NCI-H82 treated with DMSO at 0.1 percent for 48 hours (cell line): ENCODE measurements around the gene ADAMTSL4.
"Not testable (repeated sequence)": the region's sequence is repeated elsewhere in the genome, so short reads cannot be mapped to it uniquely, and the experiment has no call there.

Experiments used
- DNase-seq: peaks from one replicate; lab custom pipeline; 2025; ENCODE audit not compliant: unreplicated experiment; lab: John Stamatoyannopoulos, UW

Gene ADAMTSL4

DNA sequence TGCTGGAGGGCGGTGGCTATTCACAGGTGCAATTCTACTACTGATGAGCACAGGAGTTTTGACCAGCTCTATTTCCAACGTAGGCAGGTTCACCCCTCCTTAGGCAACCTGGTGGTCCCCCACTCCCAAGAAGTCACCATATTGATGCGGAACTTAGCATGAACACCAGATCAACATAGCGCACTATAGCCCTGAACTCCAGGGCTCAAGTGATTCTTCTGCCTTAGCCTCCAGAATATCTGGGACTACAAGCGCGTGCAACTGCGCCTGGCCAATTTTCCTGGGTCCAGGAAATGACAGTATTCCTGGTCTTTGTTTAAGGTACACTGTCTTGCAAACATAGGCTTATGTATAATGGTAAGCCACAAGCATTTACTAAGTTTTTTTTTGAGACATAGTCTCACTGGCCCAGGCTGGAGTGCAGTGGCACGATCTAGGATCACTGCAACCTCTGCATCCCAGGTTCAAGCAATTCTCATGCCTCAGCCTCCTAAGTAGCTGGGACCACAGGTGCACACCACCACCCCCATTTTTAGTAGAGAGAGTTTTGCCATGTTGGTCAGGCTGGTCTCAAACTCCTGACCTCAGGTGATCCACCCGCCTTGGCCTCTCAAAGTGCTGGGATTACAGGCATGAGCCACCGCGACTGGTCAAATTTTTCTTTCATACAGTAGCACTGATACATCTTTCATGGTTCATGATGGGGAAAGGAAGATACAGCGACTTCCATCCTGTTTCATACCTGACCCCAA is 17.6 kb downstream of the ADAMTSL4 start:
- no peak for DNase-seq

DNA sequence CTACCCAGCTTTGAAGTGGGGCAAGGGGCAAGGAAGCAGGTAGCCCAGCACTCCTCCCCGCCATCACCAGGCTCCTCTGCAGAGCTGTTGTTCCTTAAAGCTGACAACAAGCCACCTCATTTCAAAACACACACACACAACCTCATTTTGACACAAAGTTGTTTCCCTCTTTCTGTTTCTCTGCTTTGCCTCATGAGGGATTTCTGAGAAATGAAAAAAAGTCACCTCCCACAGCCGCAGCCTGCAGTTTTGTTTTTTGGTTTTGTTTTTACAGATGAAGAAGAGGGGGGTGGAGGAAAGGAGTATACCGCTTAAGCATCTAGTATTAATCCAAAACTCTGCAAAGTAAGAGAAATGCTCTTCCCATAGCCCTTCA is 18.1 kb downstream of the ADAMTSL4 start:
- DNase-seq: no peak

DNA sequence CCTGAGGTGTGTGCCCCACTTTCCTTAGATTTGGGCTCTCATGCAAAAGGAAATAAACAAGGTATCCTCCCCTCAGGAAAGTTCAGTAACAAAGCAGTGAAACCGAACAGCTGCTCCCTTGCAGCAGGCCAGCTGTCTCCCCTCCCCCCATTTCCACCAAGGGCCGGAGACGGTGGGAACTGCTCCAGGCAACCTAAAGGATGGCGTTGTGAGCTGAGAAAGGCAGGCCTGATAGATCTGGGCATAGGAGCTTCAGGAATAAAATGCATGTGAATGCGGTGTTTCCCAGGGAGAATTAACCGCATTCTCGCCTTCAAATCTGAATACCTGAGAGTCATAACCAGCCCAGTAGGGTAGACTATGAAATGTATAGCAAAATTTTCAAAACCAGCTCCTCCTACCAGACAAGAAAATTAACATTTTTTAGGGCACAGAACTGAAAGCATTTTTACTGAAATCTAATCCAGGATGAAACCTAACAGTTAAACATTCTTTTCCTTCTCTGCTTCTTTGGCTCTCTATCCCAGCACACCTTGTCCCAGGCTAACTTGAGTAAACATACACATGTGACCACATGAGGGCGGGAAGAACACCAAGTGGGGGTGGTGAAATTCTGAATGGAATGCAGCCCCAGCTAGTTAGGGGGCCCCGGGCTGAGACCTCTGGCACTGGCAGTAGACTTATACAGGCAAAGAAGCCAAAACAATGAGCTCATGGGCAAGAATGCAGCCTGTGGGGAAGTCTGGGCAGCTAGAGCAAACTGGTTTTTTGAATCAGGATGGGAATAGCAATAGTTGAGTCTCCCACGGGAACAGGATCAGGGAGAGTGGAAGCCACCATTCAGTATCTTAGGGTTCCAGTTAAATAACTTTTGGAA is 18.7 kb downstream of the ADAMTSL4 start:
- peak; percentile 77 for DNase-seq

DNA sequence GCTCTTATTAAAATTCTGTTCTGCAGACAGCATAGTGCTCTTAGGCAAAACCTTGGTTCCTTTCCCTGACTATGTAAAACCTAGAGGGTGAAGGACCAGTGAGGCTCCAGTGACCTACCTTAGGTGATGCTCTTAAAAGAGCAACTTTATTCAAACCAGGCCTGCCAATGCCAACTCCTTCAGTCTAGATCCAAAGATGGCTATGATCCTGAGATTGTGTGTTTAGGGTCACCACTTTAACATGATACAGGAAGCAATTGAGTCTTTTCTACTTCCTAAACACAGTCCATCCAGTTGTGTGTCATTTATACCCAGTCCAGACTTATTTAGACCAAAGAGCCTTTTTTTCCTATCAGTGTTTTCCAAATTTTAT is 19.4 kb downstream of the ADAMTSL4 start:
- DNase-seq: no peak

DNA sequence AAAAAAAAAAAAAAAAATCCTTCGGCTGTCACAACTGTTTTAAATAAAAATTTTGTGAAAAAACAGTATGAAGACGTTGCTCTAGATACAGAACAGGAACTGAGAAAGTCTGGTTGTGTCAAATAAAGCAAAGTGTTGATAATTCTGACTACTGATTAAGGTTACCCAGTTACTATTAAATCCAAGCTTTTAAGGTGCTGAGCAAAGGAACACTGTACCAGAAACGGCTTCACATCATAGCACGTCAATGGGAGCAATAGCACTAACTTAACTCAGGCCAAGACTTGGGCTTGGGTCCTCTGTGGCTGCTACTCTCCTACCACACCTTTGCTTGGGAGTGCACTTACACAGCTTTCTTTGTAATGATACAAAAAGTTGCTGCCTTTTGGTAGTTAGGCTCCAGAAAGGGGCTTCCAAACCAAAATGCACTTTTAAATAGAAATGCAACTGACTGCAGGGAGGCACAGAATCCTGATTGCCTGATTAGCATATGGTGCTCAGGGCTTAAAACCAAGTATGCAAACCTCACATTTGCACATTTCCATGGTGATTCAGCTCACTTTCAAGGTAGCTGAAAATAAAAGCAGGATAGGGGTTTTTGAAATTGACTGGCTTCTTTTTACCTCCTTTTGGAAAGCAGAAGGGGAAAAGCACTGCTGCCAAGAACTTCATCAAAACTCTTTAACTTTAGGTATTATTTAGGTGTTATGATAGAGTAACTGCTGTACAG is 23.9 kb downstream of the ADAMTSL4 start:
- no peak for DNase-seq

DNA sequence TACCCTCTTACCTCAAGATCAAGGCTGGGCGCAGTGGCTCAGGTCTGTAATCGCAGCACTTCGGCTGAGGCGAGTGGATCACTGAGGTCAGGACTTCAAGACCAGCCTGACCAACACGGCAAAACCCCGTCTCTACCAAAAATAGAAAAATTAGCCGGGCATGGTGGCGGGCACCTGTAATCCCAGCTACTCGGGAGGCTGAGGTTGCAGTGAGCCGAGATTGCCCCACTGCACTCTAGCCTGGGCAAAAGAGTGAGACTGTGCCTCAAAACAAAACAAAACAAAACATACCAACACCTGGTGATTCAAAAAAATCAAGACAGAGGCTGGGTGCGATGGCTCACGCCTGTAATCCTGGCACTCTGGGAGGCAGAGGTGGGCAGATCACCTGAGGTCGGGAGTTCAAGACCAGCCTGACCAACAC is 24.5 kb downstream of the ADAMTSL4 start:
- not testable (repeated sequence) for DNase-seq

DNA sequence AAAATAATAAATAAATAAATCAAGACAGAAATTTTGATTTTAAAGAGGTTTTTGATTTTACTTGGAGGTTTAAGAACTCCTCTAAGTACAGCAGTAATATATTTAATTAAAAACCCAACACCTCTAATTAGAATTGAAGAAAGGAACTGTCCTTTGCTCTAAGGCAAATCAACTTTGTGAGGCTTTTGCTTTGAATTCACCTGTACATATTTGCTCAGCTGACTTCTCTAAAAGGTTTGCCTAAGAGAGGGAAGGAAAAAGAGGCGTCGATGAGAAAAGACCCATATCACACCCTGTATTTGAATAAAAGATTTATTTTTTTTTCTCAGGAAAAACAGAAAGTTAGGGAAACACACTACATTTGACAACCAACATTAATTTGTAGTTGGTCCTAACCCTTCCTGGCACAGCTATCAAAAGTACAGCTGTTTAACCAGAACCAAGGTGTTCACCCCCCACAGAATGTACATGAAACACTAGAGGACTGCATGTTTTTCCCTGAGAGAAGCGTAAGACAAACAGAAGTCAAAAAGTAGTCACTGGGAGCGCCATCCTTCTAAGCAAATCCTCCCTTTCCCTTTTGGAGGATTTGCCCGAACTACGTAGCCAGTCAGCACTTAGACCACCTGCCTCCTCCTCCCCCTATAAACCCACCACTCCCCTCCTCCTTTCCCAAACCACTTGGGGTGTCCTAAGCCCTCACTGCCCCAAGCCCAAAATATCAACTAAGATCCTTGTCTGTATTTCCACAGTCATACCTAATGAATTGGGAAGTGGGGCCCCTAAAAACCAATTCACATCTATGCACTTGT is 25.3 kb downstream of the ADAMTSL4 start:
- DNase-seq: no peak

DNA sequence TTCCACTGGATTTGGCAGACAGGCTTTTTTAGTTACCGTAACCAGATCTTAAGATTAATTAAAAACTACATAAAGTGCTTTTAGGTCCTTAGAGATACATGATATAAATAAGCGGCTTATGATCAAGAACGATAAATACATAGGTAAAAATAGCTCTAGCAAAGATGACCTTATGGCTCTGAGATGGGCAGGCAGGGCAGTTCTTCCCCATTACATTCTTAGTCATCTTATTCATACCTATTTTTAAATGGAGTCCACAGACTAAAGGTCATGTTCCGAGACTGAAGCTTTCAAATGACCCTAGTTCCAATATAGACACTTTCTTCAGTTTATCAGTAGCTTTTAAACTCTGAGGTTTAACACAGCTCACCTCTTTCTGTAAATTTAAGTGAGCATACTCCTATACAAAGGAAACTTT is 25.9 kb downstream of the ADAMTSL4 start:
- no peak for DNase-seq

DNA sequence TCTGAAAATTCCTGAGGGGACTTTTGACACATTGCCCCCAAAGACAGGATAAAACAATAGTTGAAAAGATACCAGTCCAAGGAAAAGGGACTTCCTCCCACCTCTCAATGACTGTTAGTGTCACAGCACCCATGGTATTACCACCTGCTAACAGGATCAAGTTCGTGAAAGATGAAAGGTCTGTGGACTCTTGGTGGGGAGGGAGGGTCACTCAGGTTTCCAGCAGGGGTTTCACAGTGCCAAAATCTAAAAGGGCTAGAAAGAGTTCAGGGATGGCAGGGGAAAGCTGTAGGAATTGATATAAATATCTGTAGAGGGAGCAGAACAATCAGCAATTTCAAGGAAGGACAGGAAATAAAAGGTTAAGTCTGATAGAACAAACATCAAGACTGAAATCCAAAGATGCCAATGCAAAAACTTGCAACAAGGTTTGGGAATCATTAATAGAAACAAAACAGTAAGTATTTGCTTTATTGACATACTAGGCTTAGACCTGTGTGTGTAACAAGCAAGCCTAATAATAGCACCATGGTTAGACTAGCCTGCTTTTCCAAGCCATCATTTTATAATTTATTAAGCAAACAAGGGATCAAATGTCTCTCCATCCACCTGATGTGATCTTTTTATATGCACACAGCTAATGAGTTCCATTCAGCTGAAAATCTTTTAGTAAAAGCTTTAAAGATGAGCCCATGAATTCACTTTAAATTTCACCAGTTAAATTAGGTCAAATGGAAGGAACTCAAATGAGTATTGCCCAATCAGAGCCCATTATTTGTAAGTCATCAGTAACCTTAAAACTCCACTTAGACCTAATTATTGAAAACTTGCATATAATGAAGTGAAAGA is 26.5 kb downstream of the ADAMTSL4 start:
- DNase-seq: no peak

DNA sequence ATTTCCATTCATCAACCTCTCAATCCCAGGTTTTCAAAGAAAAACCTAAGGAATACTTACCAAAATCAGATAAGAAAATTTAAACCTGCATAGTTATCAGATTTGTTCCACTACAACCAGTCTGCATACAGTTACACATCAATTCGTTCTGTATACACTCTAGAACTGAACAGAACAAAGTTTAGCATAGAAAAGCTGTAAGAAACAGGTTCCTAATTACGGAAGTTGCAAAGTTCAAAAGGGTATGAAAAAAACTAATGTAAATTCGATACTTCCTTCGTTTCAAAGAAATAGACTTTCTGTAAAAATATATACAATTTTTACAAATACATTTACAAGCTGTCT is 27.1 kb downstream of the ADAMTSL4 start:
- DNase-seq: no peak

DNA sequence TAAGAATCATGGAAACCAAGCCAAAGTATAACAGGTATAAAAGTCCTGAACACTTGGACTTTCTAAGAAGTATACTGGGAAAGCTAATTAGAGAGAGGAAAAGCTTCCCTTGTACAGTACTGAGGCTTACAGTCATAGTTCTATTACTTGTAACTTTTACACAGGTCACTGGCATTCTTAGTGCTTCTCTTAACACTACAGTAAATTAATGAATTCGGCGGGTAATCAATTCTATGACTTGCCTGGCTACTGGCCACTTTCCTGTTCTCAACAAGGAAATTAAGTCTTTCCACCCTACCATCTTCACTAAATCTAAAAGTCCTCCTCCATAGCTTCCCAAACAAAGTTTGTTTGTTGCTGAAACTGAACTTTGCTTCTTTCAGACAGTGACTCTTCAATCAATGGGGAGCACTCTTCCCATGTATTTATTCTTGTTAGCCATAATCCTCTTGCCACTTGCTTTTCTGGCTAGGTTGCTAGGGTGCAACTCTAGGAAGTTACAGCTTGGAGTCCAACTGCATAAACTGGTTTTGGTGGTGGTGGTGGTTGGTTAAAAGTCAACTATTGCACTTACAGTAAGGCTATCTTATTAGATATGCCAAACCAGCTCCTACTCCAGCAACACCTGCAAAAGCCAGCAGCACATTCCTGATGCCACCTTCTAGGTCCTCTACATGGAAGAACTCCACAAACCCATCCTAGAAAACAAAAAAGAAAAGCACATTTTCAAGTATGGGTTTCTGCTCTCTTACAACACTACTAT is 27.8 kb downstream of the ADAMTSL4 start:
- no peak for DNase-seq

DNA sequence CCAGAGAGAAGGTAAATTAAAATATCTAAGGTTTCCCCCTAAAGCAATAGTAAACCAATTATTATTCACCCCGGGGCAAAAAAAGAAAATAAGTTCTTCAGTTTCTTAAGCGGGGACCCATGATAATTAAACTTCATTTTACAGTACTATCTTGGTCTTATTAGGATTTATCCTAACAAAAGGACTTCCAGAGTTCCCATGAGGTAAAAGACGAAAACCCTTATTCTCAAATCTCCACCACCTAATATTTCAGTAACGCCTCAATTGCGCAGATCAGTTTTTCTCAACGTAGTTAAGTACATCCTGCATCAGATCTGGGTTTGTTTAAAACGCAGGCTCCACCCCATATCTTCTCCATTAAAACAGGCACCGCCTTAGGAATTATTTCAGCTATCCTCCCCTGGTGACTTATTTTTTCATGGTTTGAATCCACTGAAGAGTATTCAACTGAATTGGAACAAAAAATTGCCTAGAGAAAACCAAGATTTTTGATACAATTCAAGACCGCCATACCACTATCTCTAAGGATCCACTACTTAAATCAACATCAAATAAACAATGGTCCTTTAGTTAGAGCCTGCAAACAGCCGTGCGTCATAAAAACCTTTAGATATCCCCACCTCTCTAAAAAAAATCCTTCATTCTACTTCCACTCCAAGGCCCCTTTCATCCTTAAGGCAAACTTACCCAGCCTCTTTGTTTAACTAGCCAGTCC is 28.5 kb downstream of the ADAMTSL4 start:
- no peak for DNase-seq

DNA sequence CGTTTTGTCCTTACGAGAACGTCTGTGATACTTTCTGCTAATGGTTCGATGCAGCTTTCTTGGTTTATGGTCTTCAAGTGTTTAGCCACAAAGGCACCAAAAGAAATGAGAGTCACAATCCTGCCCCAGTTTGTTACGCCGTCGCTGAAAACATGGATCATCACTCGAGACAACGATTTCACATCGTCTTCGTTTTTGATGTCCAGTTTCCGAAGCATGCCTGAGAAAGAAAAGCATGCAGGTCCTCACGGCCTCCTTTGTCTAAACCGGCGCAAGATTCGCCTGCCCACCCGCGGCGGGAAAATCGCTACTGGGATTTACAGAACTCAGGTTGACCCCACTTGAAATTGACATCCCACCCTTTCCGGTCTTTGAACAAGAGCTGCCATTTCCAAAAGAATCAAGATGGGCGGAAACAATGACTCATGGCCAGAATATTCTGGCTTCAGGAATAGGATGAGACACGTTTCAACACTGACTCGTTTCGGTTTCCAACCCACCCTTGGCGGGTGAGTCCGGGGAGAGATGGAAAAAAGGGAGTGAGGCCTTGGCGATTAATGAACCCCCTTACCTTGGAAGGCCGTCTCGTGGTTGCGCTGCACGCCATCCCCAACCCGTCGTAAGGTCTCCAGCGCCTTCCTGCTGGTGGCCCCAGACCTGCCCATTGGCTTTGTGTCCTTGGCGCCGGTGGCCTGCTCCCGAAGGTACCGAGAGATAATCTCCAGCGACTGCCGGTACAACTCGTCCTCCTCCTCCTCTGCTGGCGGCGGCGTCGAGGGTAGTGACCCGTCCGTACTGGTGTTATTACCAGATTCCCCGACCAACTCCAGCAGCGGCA is 29.3 kb downstream of the ADAMTSL4 start:
- DNase-seq: no peak

DNA sequence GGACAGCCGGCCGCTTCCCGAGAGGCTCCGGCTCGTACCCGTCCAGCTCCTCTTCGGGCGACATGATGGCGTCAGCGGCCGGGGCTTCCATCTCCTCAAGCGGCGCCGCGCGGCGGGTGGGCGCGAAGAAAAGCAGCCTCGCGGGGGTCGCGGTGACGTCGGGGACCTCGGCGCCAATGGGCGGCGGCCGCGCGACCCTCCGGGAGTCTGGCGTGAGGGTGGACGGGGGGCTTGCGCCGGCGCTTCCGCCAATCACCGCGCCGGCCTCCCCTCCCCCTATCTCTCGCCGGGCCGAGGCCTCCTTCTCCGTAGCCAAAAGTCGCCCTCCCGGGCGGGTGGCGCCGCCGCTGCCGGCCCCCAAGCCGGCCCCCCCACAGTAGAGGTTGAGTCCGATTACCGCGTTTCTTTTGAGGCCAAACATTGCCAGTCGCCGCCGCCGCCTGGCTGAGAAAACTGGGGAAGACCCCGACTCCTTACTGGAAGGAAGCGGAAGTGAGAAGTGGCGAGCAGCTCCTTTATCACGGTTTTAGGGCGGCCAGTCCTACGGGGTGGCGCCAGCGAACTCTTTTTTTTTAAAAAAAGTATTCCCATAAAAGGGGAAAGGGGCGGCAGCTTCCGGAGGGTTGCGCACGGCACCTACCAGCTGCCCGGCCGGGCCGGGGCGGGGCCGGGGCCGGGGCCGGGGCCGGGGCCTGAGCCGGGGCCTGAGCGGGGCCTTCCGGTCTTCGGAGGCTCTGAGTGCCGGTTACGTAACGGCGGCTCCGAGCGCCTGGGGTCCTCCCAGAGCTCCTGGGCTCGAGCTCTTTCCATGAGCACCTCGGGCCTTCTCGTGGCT is 30.1 kb downstream of the ADAMTSL4 start, which contains the start of gene MCL1:
Gene MCL1 (minus strand): TSS at position 501 of the 835 bp plus-strand sequence. CDS start 80 bp downstream, at position 421.
- peak; percentile 93 for DNase-seq

DNA sequence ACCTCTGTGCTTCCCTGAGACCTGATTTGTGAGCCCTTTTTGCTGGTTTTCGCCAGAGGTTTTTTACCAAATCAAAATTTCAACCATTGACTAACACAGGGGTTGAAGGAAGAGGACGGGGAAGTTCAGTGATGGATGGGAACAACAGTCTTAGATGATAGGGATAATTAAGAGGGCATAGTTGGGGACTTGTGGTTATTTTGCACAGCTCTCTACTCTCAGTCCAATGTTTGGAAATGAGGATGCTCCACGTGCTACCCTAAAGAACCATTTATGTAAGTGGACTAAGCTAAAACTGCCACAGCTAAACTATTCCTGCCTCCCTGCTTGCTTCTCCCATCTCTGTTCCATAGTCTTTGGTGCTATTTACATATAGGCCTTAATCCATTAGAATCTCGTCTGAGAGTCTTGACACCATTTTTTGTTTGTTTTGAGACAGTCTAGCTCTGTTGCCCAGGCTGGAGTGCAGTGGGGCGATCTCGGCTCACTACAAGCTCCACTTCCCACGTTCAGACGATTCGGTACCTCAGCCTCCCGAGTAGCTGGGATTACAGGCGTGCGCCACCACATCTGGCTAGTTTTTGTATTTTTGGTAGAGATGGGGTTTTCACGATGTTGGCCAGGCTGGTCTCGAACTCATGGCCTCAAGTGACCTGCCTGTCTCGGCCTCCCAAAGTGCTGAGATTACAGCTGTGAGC is 30.9 kb downstream of the ADAMTSL4 start:
- no peak for DNase-seq

DNA sequence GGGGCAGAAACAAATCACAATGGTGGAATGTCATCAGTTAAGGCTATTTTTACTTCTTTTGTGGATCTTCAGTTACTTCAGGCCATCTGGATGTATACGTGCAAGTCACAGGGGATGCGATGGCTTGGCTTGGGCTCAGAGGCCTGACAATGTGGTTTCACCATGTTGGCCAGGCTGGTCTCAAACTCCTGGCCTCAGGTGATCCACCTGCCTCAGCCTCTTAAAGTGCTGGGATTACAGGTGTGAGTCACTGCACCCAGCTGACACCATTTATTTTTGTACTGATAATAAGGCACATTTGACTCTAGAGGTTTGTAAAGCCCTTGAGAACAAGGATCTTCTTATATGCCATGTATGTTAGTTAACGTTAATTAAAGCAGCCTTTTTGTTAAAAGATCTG is 31.8 kb downstream of the ADAMTSL4 start:
- not testable (repeated sequence) for DNase-seq
